Activated T-helper 17 cell treated with anti-CD3 and anti-CD28 coated beads, Interleukin-2, amount 50 U/mL, for 72 hours (primary cell): Measurements from ENCODE around the gene FBXL2. TPM values are rescaled to one million over a fixed set of nuclear protein-coding genes. Genes with fewer than 3 reads are reported as not detected.
A peak's percentile ranks its signal among the peaks of the same experiment; 100 is the strongest.

Source experiments
- ATAC-seq: fragments of 150-1000 bp; cut with Tn5 transposase; replicated peaks from 2 replicates; pipeline ENCODE4 v1.10.0; 2021; ENCODE audit warnings: mild to moderate bottlenecking, moderate library complexity
- H3K27ac Mint-ChIP-seq: one replicate; pipeline ENCODE4 v1.8.0; 2022; ENCODE audit warnings: mixed read lengths
- H3K27me3 Mint-ChIP-seq: one replicate; pipeline ENCODE4 v1.8.0; 2022; ENCODE audit warnings: mixed read lengths
- H3K36me3 Mint-ChIP-seq: one replicate; pipeline ENCODE4 v1.8.0; 2022; ENCODE audit warnings: low read depth, mild to moderate bottlenecking, mixed read lengths
- H3K4me1 Mint-ChIP-seq: one replicate; pipeline ENCODE4 v1.8.0; 2022; ENCODE audit warnings: mixed read lengths
- H3K4me3 Mint-ChIP-seq: one replicate; pipeline ENCODE4 v1.8.0; 2022; ENCODE audit warnings: mild to moderate bottlenecking, mixed read lengths
- H3K9me3 Mint-ChIP-seq: one replicate; pipeline ENCODE4 v1.8.0; 2022; ENCODE audit warnings: mixed read lengths
- total RNA-seq, 2 donors: library from RNA; stranded (reverse); gene quantifications; one replicate each; pipeline ENCODE4 v1.2.3, GENCODE V29; 2022

FBXL2 gene, protein sequence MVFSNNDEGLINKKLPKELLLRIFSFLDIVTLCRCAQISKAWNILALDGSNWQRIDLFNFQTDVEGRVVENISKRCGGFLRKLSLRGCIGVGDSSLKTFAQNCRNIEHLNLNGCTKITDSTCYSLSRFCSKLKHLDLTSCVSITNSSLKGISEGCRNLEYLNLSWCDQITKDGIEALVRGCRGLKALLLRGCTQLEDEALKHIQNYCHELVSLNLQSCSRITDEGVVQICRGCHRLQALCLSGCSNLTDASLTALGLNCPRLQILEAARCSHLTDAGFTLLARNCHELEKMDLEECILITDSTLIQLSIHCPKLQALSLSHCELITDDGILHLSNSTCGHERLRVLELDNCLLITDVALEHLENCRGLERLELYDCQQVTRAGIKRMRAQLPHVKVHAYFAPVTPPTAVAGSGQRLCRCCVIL
- total RNA-seq: under 1 TPM; 0.08 to 0.11 TPM

DNA sequence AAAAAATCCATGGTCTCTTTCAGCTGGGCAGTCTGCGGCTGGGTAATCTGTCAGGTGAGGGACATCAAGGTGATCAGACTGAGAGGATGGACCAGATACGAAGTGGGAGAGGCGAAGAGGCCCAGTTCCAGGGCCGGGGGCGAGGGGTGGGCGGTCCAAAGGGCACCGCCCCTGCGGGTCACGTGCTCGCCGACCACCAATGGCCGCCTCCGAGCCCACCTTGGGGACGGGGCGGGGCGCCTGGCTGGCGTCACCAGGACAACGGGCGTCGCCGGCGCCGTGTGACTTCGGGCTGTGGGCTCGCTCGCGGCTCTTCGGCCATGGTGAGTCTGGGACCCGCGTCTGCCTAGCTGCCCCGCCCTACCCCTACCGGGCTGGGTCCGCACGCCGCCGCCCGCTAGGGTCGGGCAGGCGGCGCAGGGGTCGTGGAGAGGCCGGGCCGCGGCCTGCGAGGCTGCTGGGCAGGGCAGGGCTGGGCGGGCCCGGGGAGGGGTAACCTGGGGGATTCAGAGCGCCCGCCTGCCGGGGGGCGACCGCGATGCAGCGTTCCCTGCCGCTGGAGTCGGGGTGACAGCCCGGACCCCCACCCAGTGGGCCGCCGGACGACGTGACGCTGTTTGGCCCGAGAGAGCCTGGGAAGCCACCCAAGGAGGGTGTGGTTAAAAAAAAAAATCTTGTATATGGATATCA lies at the start of gene FBXL2:
FBXL2 (plus strand) TSS at position 250 of the 690 bp plus-strand sequence; CDS start at position 321, 71 bp downstream.
- Mint-ChIP-seq H3K36me3 (no peaks in the 10 kb centered on the region), H3K27ac (no peak within 1 kb of the TSS), H3K4me1 (no peaks in the 10 kb centered on the region), H3K27me3 (peaks cover 29% of the 10 kb centered on the region), H3K9me3 (no peaks in the 10 kb centered on the region), H3K4me3 (peak within 1 kb of the TSS; percentile 57)
- ATAC-seq: peak; percentile 29

DNA sequence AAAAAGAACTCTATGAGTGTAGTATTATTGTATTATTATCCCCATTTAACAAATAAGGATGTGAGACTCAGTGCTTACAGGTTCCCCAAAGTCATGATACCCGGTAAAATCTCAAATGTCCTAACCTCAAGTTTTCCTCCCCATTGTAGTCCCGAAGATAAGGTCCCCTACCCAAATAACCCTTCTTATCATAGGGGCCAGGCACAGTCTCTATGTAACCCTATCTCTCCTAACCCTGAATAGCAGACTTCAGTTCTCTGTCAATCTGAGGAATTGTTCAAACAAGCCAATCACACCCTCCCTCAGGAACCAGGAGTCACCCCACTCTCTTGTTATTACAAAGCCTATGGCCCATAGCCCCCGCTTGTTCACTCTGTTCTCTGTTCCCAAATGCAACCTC lies 48.2 kb upstream of the FBXL2 start:
- H3K9me3 Mint-ChIP-seq: no peaks in the 10 kb centered on the region
- no peaks in the 10 kb centered on the region for H3K36me3 Mint-ChIP-seq
- no peak for ATAC-seq
- peaks cover 35% of the 10 kb centered on the region for H3K27me3 Mint-ChIP-seq
- H3K4me3 Mint-ChIP-seq: no peak overlapping the region
- no peak overlapping the region for H3K27ac Mint-ChIP-seq
- H3K4me1 Mint-ChIP-seq: no peaks in the 10 kb centered on the region

DNA sequence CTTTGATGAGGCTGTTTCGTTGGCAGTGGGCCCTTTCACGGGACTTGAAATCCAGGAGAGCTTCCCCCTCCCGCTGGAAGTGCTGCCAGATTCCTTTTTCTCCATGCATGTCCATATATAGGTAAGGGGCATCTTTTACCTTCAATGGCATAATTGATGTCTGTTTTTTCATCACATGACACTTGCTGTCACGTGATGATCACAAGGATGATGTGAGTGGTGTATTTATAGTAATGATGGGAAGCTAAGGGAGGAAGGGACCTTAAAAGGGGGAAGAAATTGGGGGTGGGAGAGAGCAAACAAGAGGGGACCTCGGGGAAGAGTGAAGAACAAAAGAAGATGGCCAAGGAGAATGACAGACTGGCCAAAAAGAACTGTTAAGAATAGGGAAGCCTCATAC lies 47.3 kb upstream of the FBXL2 start:
- no peak overlapping the region for H3K4me3 Mint-ChIP-seq

DNA sequence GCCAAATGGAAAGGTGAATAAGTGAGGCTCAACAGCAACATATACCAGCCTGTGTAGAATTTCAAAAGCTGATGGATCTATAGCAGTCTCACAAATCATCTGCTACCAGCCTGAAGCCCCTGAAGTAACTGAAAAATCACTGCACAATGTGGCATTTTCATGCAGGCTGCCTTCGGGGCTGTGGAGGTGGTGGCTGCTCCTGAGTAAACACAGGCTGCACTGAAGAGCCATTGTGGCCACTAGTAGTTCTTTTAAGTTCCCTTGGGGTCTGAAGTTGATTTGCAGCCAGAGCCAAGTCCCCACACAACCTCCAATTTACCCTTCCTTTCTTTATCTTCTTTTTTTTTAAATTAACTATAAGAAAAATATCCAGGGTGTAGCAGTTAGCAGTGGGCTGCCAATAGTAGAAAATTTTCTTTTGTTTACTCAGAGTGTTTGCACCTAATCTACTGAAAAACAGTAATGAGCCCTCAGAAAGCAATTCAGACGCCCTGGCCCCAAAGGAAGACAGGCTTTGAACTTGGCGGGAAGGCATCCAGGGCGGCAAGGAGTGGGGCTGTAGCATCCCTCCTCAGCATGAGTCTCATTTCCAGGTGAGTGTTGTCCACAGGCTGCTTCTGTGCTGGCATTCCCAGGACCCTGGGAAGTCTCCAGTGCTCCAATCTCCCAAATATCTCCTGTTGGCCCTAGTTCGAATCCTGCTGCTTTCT lies 45.3 kb upstream of the FBXL2 start:
- H3K4me1 Mint-ChIP-seq: no peaks in the 10 kb centered on the region
- no peak for ATAC-seq
- no peaks in the 10 kb centered on the region for H3K9me3 Mint-ChIP-seq
- H3K27ac Mint-ChIP-seq: no peak overlapping the region
- no peak overlapping the region for H3K4me3 Mint-ChIP-seq
- no peaks in the 10 kb centered on the region for H3K36me3 Mint-ChIP-seq
- H3K27me3 Mint-ChIP-seq: peaks cover 38% of the 10 kb centered on the region

More for the DNA sequence above, 47.3 kb upstream of the FBXL2 start:
- ATAC-seq: no peak
- Mint-ChIP-seq H3K27ac (no peak overlapping the region), H3K4me1 (no peaks in the 10 kb centered on the region), H3K9me3 (no peaks in the 10 kb centered on the region), H3K36me3 (no peaks in the 10 kb centered on the region), H3K27me3 (peaks cover 32% of the 10 kb centered on the region)

DNA sequence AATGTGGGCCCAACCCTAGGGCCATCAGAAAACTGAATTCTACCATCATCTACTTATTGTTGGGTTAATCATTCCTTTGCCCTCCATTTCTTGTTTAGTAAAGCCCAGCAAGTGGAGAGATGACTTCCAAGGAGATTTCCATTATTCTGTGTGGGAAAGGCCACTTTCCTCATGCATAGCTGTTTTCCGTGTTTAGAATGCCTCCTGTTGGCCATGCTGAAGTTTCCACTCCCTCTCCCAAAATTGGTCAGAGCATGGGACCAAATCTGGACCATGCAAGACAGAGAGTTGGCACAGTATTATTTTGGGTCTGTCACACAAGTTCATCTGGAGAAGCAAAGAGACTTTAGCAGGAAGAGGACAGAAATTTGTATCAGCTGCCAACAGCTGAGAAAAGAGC lies 43.4 kb upstream of the FBXL2 start:
- ATAC-seq: no peak
- Mint-ChIP-seq H3K4me3 (no peak overlapping the region), H3K27ac (no peak overlapping the region), H3K9me3 (no peaks in the 10 kb centered on the region), H3K4me1 (no peaks in the 10 kb centered on the region), H3K27me3 (peaks cover 28% of the 10 kb centered on the region), H3K36me3 (no peaks in the 10 kb centered on the region)

DNA sequence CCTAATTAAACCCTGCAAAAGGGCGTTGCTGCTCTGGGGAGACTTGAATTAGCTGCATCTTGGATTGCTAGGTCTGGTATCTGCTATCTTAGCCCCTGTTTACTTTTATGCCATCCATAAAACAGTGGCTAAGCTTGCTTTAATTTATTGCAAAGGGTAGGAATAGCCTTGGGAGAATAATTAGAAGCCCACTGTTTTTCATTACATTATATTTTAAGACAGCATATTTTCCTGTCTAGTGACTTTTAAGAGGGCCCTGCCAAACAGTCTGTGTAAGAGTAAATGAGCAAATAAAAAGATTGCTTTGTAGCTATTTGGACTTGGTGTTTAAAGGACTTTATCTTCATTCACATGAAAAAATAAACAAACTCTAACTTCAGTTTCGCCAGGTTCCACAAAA lies 41.2 kb upstream of the FBXL2 start:
- H3K27me3 Mint-ChIP-seq: peaks cover 19% of the 10 kb centered on the region
- H3K9me3 Mint-ChIP-seq: no peaks in the 10 kb centered on the region
- no peak overlapping the region for H3K27ac Mint-ChIP-seq
- no peak for ATAC-seq
- H3K4me1 Mint-ChIP-seq: no peaks in the 10 kb centered on the region
- H3K4me3 Mint-ChIP-seq: no peak overlapping the region
- no peaks in the 10 kb centered on the region for H3K36me3 Mint-ChIP-seq

DNA sequence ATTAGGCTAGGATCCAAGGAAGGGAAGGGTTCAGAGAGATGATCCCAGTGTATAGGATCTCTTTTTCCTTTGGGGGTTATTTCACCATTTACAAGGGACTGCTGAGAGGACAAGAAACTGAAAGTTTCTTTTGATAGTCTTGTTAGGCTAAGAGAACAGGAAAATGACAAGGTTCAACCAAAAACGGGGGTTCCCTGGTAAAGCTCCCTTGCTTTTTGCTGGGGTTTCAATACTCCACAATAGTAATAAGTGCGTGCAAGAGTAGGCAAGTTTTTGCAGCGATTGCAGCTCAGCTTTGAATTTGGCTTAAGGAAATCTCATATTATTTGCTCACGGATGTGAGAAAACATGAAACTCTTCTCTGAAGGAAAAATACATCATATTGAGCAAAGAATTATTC lies 39.8 kb upstream of the FBXL2 start:
- ATAC-seq: no peak
- H3K4me3 Mint-ChIP-seq: no peak overlapping the region
- no peak overlapping the region for H3K27ac Mint-ChIP-seq
- H3K4me1 Mint-ChIP-seq: no peaks in the 10 kb centered on the region
- peaks cover 19% of the 10 kb centered on the region for H3K27me3 Mint-ChIP-seq
- no peaks in the 10 kb centered on the region for H3K9me3 Mint-ChIP-seq
- H3K36me3 Mint-ChIP-seq: no peaks in the 10 kb centered on the region

DNA sequence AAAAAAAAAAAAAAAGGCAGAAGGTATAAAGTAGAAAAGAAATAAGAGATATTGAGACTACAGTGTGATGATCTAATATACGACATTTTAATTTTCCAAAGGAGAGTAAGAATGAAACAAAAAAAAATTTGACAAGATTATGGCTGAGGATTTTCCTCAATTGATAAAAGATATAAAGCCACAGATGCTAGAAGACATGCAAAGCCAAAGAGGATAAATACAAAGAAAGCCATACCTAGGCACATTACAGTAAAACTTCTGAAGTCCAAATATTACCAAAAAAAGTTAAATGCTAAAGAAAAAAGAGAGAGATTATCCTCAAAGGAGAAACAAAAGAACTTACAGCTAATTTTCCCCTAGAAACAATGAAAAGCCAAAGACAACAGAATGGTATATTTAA lies 38.3 kb upstream of the FBXL2 start:
- Mint-ChIP-seq H3K4me1 (no peaks in the 10 kb centered on the region), H3K9me3 (no peaks in the 10 kb centered on the region), H3K4me3 (no peak overlapping the region), H3K27me3 (peaks cover 21% of the 10 kb centered on the region), H3K36me3 (no peaks in the 10 kb centered on the region), H3K27ac (no peak overlapping the region)
- no peak for ATAC-seq

DNA sequence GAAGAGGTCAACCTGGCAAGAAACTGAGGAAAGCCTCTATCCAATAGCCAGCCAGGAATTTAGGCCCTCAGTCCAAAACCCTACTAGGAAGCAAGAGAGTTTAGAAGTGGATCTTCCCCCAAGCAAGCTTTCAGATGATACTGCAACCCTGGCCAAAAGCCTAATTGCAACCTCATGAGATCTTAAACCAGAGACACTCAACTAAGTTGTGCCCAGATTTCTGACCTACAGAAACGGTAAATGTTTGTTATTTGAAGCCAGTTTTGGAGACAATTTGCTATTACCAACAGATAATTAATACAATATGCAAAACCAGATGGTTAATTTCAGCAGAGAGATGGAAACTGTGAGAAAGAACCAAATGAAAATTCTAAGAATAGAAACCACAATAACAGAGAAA lies 37.0 kb upstream of the FBXL2 start:
- H3K9me3 Mint-ChIP-seq: no peaks in the 10 kb centered on the region
- H3K27ac Mint-ChIP-seq: no peak overlapping the region
- peaks cover 22% of the 10 kb centered on the region for H3K27me3 Mint-ChIP-seq
- no peaks in the 10 kb centered on the region for H3K4me1 Mint-ChIP-seq
- ATAC-seq: no peak
- H3K4me3 Mint-ChIP-seq: no peak overlapping the region
- no peaks in the 10 kb centered on the region for H3K36me3 Mint-ChIP-seq

DNA sequence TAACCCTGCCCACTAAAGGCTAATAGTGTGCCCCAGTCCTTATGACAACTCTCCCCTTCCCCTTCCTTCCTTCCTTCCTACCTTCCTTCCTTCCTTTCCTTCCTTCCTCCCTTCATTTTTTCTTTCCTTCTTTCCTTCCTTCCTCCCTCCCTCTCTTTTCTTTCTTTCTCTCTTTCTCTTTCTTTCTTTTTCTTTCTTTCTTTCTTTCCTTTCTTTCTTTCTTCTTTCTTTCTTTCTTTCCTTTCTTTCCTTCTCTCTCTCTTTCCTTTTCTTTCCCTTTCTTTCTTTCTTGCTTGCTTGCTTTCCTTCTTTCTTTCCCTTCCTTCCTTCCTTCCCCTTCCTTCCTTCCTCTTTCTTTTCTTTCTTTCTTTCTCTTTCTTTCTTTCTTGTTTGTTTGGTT lies 30.5 kb upstream of the FBXL2 start:
- H3K4me3 Mint-ChIP-seq: no peak overlapping the region

DNA sequence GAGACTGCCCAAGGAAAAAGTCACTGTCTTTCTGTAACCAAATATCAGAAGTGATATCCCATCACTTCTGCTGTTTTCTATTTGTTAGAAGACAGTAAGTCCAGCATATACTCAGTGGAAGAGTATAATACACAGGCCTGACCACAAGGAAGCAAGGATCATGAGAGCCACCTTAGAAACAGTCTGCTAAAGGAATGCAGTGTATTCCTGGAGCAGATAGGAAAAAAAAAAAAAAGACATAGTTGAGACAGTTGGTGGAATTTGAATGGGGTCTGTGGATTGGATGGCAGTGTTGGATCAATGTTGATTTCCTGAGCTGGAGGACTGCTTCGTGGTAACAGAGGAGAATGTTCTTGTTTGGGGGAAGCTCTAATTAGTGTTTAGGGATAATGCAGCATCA lies 26.5 kb upstream of the FBXL2 start:
- Mint-ChIP-seq H3K4me3 (no peak overlapping the region), H3K4me1 (no peaks in the 10 kb centered on the region), H3K27ac (no peak overlapping the region), H3K27me3 (peaks cover 12% of the 10 kb centered on the region), H3K9me3 (no peaks in the 10 kb centered on the region), H3K36me3 (no peaks in the 10 kb centered on the region)
- ATAC-seq: no peak

More for the DNA sequence above, 30.5 kb upstream of the FBXL2 start:
- no peaks in the 10 kb centered on the region for H3K4me1 Mint-ChIP-seq
- H3K36me3 Mint-ChIP-seq: no peaks in the 10 kb centered on the region
- ATAC-seq: no peak
- H3K27me3 Mint-ChIP-seq: peaks cover 20% of the 10 kb centered on the region
- no peak overlapping the region for H3K27ac Mint-ChIP-seq
- no peaks in the 10 kb centered on the region for H3K9me3 Mint-ChIP-seq

DNA sequence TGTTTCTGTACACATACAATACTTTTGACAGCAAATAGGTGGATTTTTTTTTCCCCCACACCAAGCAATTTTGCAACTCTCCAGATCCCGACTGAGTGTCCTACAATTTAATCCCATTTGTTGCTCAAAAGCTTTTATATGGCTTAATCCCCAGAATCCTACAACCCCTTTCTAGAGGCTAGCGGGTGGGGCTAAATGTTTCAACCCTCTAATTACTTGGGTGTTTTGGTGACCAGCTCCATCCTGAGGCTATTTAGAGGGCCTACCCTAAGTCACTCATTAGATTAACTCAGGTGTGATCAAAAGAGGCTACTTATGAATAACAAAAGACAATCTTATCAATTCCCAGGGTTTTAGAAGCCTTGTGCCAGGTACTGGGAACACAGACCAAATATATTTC lies 21.0 kb upstream of the FBXL2 start:
- H3K9me3 Mint-ChIP-seq: no peaks in the 10 kb centered on the region
- H3K4me3 Mint-ChIP-seq: no peak overlapping the region

DNA sequence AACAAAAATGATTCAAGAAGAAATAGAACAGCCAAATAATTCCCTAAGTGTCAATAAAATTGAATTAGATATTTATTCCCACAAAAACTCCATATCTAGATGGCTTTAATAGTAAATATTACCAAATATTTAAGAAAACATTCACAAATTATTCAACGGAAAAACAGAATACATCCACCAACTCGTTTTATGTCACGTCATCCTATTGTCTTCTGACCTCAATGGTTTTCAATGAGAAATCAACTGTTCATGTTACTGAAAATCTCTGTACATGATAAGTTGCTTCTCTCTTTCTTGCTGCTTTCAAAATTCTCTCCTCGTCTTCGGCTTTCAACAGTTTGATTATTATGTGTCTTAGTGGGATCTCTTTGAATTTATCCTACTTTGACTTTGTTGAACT lies 17.1 kb upstream of the FBXL2 start:
- Mint-ChIP-seq H3K4me1 (no peaks in the 10 kb centered on the region), H3K27me3 (peaks cover 7% of the 10 kb centered on the region), H3K4me3 (no peak overlapping the region), H3K36me3 (no peaks in the 10 kb centered on the region), H3K9me3 (peaks cover 3% of the 10 kb centered on the region), H3K27ac (no peak overlapping the region)
- ATAC-seq: no peak

More for the DNA sequence above, 21.0 kb upstream of the FBXL2 start:
- Mint-ChIP-seq H3K4me1 (no peaks in the 10 kb centered on the region), H3K27ac (no peak overlapping the region), H3K27me3 (peaks cover 5% of the 10 kb centered on the region), H3K36me3 (no peaks in the 10 kb centered on the region)
- no peak for ATAC-seq

DNA sequence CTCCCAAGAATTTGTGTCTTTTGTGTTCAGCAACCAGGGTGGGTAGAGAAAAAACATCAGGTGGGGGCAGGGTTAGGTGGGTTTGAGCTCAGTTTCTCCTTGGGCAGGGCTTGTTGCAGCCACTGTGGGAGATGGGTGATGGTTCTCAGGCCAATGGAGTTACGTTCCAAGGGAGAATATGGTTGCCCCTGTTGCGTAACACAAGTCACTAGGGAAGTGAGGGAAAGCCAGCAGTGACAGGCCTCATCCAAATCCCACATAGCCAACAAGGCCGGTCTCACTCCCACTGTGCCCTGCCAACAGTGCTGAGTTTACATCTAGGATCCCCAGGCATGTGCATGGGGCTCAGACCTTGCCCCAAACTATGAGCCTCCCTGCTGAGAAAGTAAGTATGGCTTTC lies 7.9 kb upstream of the FBXL2 start:
- no peaks in the 10 kb centered on the region for H3K36me3 Mint-ChIP-seq
- H3K4me3 Mint-ChIP-seq: no peak overlapping the region
- no peak overlapping the region for H3K27ac Mint-ChIP-seq
- no peaks in the 10 kb centered on the region for H3K4me1 Mint-ChIP-seq
- no peak for ATAC-seq
- peaks cover 5% of the 10 kb centered on the region for H3K9me3 Mint-ChIP-seq
- H3K27me3 Mint-ChIP-seq: peaks cover 32% of the 10 kb centered on the region

DNA sequence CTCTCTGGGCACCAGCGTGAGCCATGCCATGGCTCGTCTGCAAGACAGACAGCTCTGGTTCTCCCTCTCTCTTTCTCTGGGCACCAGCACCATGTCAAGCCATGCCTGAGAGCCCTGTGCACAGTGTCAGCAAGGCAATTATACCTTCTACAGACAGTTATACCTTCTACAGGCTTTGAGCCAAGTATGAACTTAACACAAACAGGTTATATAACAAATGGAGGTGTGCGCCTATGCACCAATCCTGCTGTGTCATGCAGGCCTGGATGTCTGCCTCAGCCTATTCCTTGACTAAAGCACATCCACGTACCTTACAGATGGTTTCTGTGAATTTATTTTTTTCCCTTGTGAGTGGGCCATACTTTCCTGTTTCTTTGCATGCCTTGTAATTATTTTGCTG lies 5.9 kb upstream of the FBXL2 start:
- no peak overlapping the region for H3K27ac Mint-ChIP-seq
- no peaks in the 10 kb centered on the region for H3K4me1 Mint-ChIP-seq
- H3K27me3 Mint-ChIP-seq: peaks cover 29% of the 10 kb centered on the region
- H3K9me3 Mint-ChIP-seq: no peaks in the 10 kb centered on the region
- no peaks in the 10 kb centered on the region for H3K36me3 Mint-ChIP-seq
- no peak for ATAC-seq
- H3K4me3 Mint-ChIP-seq: no peak overlapping the region
